ENCODE measurements around the gene EPHA5.

The EPHA5 gene

DNA sequence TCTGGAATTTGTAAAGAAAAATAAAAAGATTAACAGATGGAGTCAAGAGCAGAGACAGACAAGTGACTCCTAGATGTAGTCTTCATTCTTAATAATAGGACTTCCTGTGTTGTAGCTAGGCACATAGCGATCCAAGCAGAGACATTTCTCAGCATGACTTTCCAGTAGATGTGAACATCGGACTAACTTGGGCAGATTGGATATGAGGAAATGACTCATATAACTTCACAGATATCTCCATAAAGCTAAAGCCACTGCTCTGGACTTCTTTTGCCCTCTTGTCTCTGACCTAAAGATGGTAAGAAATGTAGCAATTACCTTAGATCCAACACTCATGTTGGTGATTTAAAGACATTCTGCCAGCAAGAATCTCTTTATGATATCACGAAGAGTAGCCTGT, 131.7 kb downstream of the EPHA5 start:
- no peak overlapping the region for H2BK120ac ChIP-seq (ENCODE audit: insufficient read depth, low read length, poor library complexity)
- H3K4ac ChIP-seq (ENCODE audit: low read depth, low read length): no peak overlapping the region
- H3K27ac ChIP-seq (ENCODE audit: low read depth, low read length): no peak overlapping the region
- H3K4me3 ChIP-seq (ENCODE audit: low read depth, low read length): no peak overlapping the region
- no peak overlapping the region for H3K14ac ChIP-seq (ENCODE audit: low read length)
- no peaks in the 10 kb centered on the region for H3K36me3 ChIP-seq (ENCODE audit: control insufficient read depth in 1 of 2, insufficient read depth in 2 of 2, low read length in 2 of 2)
- no peak overlapping the region for H4K91ac ChIP-seq (ENCODE audit: low read depth, low read length)
- no peak overlapping the region for H2BK12ac ChIP-seq (ENCODE audit: low read length)
- H3K4me2 ChIP-seq (ENCODE audit: low read length): no peak overlapping the region
- H3K9ac ChIP-seq (ENCODE audit: low read length): no peak overlapping the region
- no peak overlapping the region for H4K12ac ChIP-seq (ENCODE audit: low read depth, low read length)
- no peaks in the 10 kb centered on the region for H3K9me3 ChIP-seq (ENCODE audit: insufficient read depth, low read depth, low read length)
- H2AK5ac ChIP-seq (ENCODE audit: low read length): no peak overlapping the region
- H3K27me3 ChIP-seq (ENCODE audit: insufficient read depth, low read length): no peaks in the 10 kb centered on the region
- H2BK5ac ChIP-seq (ENCODE audit: low read depth, low read length, poor library complexity): no peak overlapping the region
- H3K18ac ChIP-seq (ENCODE audit: low read length): no peak overlapping the region
- no peak for DNase-seq
- H3K79me1 ChIP-seq (ENCODE audit: low read length): no peaks in the 10 kb centered on the region
- WGBS (ENCODE audit: extremely low coverage, insufficient coverage, insufficient read length): no CpG with 5 or more reads among the region's 3 CpGs
- H2AFZ ChIP-seq (ENCODE audit: insufficient read depth, low read length, poor library complexity): no peak overlapping the region
- H4K8ac ChIP-seq (ENCODE audit: low read depth, low read length): no peak overlapping the region
- H3K79me2 ChIP-seq (ENCODE audit: control insufficient read depth, insufficient read depth, low read length, poor library complexity): no peaks in the 10 kb centered on the region
- no peak overlapping the region for H3K23ac ChIP-seq (ENCODE audit: low read length)
- no peaks in the 10 kb centered on the region for H3K4me1 ChIP-seq (ENCODE audit: control insufficient read depth in 1 of 2, insufficient read depth in 2 of 2, low read length in 2 of 2)

DNA sequence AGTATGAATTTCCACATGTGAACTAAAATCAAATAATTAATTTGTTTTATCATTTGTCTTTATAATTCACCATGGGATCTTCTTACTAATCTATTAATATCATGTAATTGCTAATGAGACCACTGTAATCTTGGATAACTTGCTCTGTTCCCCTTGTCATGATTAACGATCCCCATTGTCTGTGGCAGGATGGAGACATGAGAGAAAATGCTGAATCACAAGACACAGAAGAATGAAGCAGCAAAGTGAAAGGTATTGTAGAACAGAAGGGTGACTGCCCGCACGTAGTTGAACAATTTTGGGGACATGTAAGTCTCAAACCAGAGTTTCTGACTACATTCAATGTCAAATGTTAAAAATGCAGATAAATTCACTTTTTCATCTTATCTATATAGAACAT, 135.2 kb downstream of the EPHA5 start:
- H2AK5ac ChIP-seq (ENCODE audit: low read length): no peak overlapping the region
- no peaks in the 10 kb centered on the region for H3K27me3 ChIP-seq (ENCODE audit: insufficient read depth, low read length)
- no peak overlapping the region for H3K18ac ChIP-seq (ENCODE audit: low read length)
- no peak overlapping the region for H3K4me2 ChIP-seq (ENCODE audit: low read length)
- no peak overlapping the region for H2BK120ac ChIP-seq (ENCODE audit: insufficient read depth, low read length, poor library complexity)
- no peak overlapping the region for H4K12ac ChIP-seq (ENCODE audit: low read depth, low read length)
- no peak overlapping the region for H3K4me3 ChIP-seq (ENCODE audit: low read depth, low read length)
- H3K23ac ChIP-seq (ENCODE audit: low read length): no peak overlapping the region
- no peak overlapping the region for H3K27ac ChIP-seq (ENCODE audit: low read depth, low read length)
- H3K4me1 ChIP-seq (ENCODE audit: control insufficient read depth in 1 of 2, insufficient read depth in 2 of 2, low read length in 2 of 2): no peaks in the 10 kb centered on the region
- H4K91ac ChIP-seq (ENCODE audit: low read depth, low read length): no peak overlapping the region
- H2BK5ac ChIP-seq (ENCODE audit: low read depth, low read length, poor library complexity): no peak overlapping the region
- H2BK12ac ChIP-seq (ENCODE audit: low read length): no peak overlapping the region
- H3K9me3 ChIP-seq (ENCODE audit: insufficient read depth, low read depth, low read length): no peaks in the 10 kb centered on the region
- no peaks in the 10 kb centered on the region for H3K79me1 ChIP-seq (ENCODE audit: low read length)
- no peaks in the 10 kb centered on the region for H3K79me2 ChIP-seq (ENCODE audit: control insufficient read depth, insufficient read depth, low read length, poor library complexity)
- no peaks in the 10 kb centered on the region for H3K36me3 ChIP-seq (ENCODE audit: control insufficient read depth in 1 of 2, insufficient read depth in 2 of 2, low read length in 2 of 2)
- no peak overlapping the region for H3K14ac ChIP-seq (ENCODE audit: low read length)
- H2AFZ ChIP-seq (ENCODE audit: insufficient read depth, low read length, poor library complexity): no peak overlapping the region
- no peak overlapping the region for H3K9ac ChIP-seq (ENCODE audit: low read length)
- no peak for DNase-seq
- no peak overlapping the region for H3K4ac ChIP-seq (ENCODE audit: low read depth, low read length)
- H4K8ac ChIP-seq (ENCODE audit: low read depth, low read length): no peak overlapping the region
- no CpG with 5 or more reads among the region's 3 CpGs for WGBS (ENCODE audit: extremely low coverage, insufficient coverage, insufficient read length)

DNA sequence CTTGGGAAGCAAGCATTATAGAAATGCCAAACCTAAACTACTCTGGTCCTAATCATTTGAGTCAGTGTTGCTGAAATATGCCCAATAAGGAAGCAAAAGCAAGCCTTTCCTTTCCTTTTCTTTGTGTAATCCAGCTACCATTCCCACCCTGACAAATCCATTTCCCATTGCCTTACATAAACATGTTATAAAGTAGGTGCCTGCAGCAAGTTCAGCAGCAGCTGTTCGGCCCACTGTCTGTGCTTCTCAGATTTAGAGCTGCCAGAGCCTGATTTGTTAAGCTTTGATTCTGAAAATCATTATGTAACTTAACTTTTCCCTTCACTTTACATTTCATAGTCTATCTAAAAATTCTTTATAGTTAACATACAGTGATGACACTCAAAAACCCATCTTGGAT, 148.6 kb downstream of the EPHA5 start:
- H2BK120ac ChIP-seq (ENCODE audit: insufficient read depth, low read length, poor library complexity): no peak overlapping the region
- H3K4me2 ChIP-seq (ENCODE audit: low read length): no peak overlapping the region
- H3K27me3 ChIP-seq (ENCODE audit: insufficient read depth, low read length): no peaks in the 10 kb centered on the region
- H3K79me1 ChIP-seq (ENCODE audit: low read length): no peaks in the 10 kb centered on the region
- H4K8ac ChIP-seq (ENCODE audit: low read depth, low read length): no peak overlapping the region
- H4K91ac ChIP-seq (ENCODE audit: low read depth, low read length): no peak overlapping the region
- no peak overlapping the region for H2AFZ ChIP-seq (ENCODE audit: insufficient read depth, low read length, poor library complexity)
- no peak overlapping the region for H3K18ac ChIP-seq (ENCODE audit: low read length)
- no peak overlapping the region for H3K14ac ChIP-seq (ENCODE audit: low read length)
- no peak overlapping the region for H3K23ac ChIP-seq (ENCODE audit: low read length)
- no peak overlapping the region for H2BK5ac ChIP-seq (ENCODE audit: low read depth, low read length, poor library complexity)
- H3K4ac ChIP-seq (ENCODE audit: low read depth, low read length): no peak overlapping the region
- H3K9ac ChIP-seq (ENCODE audit: low read length): no peak overlapping the region
- H2BK12ac ChIP-seq (ENCODE audit: low read length): no peak overlapping the region
- no peaks in the 10 kb centered on the region for H3K9me3 ChIP-seq (ENCODE audit: insufficient read depth, low read depth, low read length)
- no peaks in the 10 kb centered on the region for H3K79me2 ChIP-seq (ENCODE audit: control insufficient read depth, insufficient read depth, low read length, poor library complexity)
- no peak for DNase-seq
- H3K4me3 ChIP-seq (ENCODE audit: low read depth, low read length): no peak overlapping the region
- no peak overlapping the region for H4K12ac ChIP-seq (ENCODE audit: low read depth, low read length)
- no peak overlapping the region for H2AK5ac ChIP-seq (ENCODE audit: low read length)
- no peaks in the 10 kb centered on the region for H3K36me3 ChIP-seq (ENCODE audit: control insufficient read depth in 1 of 2, insufficient read depth in 2 of 2, low read length in 2 of 2)
- WGBS (ENCODE audit: extremely low coverage, insufficient coverage, insufficient read length): no CpG with 5 or more reads among the region's 1 CpG
- no peaks in the 10 kb centered on the region for H3K4me1 ChIP-seq (ENCODE audit: control insufficient read depth in 1 of 2, insufficient read depth in 2 of 2, low read length in 2 of 2)
- no peak overlapping the region for H3K27ac ChIP-seq (ENCODE audit: low read depth, low read length)

GRCh38 chr4:65515646-65516045, 154.6 kb downstream of the EPHA5 start:
- Histone ChIP-seq H4K8ac (ENCODE audit: low read depth, low read length) (no peak overlapping the region), H4K91ac (ENCODE audit: low read depth, low read length) (no peak overlapping the region), H4K12ac (ENCODE audit: low read depth, low read length) (no peak overlapping the region), H3K4me3 (ENCODE audit: low read depth, low read length) (no peak overlapping the region), H3K27me3 (ENCODE audit: insufficient read depth, low read length) (no peaks in the 10 kb centered on the region), H2BK120ac (ENCODE audit: insufficient read depth, low read length, poor library complexity) (no peak overlapping the region), H3K9me3 (ENCODE audit: insufficient read depth, low read depth, low read length) (no peaks in the 10 kb centered on the region), H3K4ac (ENCODE audit: low read depth, low read length) (no peak overlapping the region), H3K18ac (ENCODE audit: low read length) (no peak overlapping the region), H3K36me3 (ENCODE audit: control insufficient read depth in 1 of 2, insufficient read depth in 2 of 2, low read length in 2 of 2) (no peaks in the 10 kb centered on the region), H3K4me2 (ENCODE audit: low read length) (no peak overlapping the region), H3K14ac (ENCODE audit: low read length) (no peak overlapping the region), H3K4me1 (ENCODE audit: control insufficient read depth in 1 of 2, insufficient read depth in 2 of 2, low read length in 2 of 2) (no peaks in the 10 kb centered on the region), H3K79me1 (ENCODE audit: low read length) (no peaks in the 10 kb centered on the region), H2BK5ac (ENCODE audit: low read depth, low read length, poor library complexity) (no peak overlapping the region), H3K23ac (ENCODE audit: low read length) (no peak overlapping the region), H2AFZ (ENCODE audit: insufficient read depth, low read length, poor library complexity) (no peak overlapping the region), H3K79me2 (ENCODE audit: control insufficient read depth, insufficient read depth, low read length, poor library complexity) (no peaks in the 10 kb centered on the region), H2BK12ac (ENCODE audit: low read length) (no peak overlapping the region), H2AK5ac (ENCODE audit: low read length) (no peak overlapping the region), H3K27ac (ENCODE audit: low read depth, low read length) (no peak overlapping the region), H3K9ac (ENCODE audit: low read length) (no peak overlapping the region)
- DNase-seq: no peak
- WGBS (ENCODE audit: extremely low coverage, insufficient coverage, insufficient read length): no CpG with 5 or more reads among the region's 2 CpGs
